Mesothelial cell of epicardium (in vitro differentiated cells): ENCODE data around the gene NXPE4. TPM values are rescaled to one million over a fixed set of nuclear protein-coding genes. Genes with fewer than 3 reads are reported as not detected.

Experiments used
- DNase-seq, 2 experiments: peaks; one replicate each; pipeline ENCODE4 v3.0.0; 2021; ENCODE audit warnings: low spot score in 2 of 2; ENCODE audit not compliant: unreplicated experiment in 2 of 2
- H3K27ac Mint-ChIP-seq: 2 replicates; pipeline ENCODE4 v1.8.0; 2021; ENCODE audit warnings: mixed read lengths
- H3K27me3 Mint-ChIP-seq: 2 replicates; pipeline ENCODE4 v1.8.0; 2021; ENCODE audit warnings: low read depth, mixed read lengths
- H3K36me3 Mint-ChIP-seq: 2 replicates; pipeline ENCODE4 v1.8.0; 2021; ENCODE audit warnings: mixed read lengths
- H3K4me1 Mint-ChIP-seq: 2 replicates; pipeline ENCODE4 v1.8.0; 2021; ENCODE audit warnings: mixed read lengths
- H3K4me3 Mint-ChIP-seq: 2 replicates; pipeline ENCODE4 v1.8.0; 2021; ENCODE audit warnings: mild to moderate bottlenecking, moderate library complexity, mixed read lengths
- H3K9me3 Mint-ChIP-seq: 2 replicates; pipeline ENCODE4 v1.8.0; 2021; ENCODE audit warnings: mixed read lengths
- total RNA-seq: library from RNA; stranded (reverse); gene quantifications from 3 replicates; pipeline ENCODE4 v1.2.1, GENCODE V29; 2021
- TF ChIP-seq, protein P1 (sequence below): fragments of 200-600 bp; sonication (generic); IDR thresholded peaks from one replicate; pipeline ENCODE4 v1.5.0; 2021; ENCODE audit warnings: antibody characterized with exemption; ENCODE audit not compliant: unreplicated experiment

Gene NXPE4
- total RNA-seq, 1 donor from 2014 or later: not detected

DNA sequence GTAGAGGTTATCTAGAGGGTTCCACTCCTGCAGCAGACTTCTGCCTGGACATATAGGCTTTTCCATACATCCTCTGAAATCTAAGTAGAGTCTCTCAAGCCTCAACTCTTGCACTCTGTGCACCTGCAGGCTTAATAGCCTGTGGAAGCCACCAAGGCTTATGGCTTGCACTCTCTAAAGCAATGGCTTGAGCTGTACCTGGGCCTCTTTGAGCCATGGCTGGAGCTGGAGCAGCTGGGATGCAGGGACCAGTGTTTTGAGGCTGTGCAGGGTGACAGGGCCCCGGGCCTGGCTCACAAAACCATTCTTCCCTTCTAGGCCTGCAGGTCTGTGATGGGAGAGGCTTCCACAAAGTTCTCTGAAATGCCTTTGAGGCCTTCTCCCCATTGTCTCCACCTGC, 2.9 kb upstream of the NXPE4 start:
- peaks cover 5% of the 10 kb centered on the region for H3K9me3 Mint-ChIP-seq
- no peaks in the 10 kb centered on the region for H3K36me3 Mint-ChIP-seq
- H3K27ac Mint-ChIP-seq: no peak overlapping the region
- H3K4me1 Mint-ChIP-seq: no peaks in the 10 kb centered on the region
- TF ChIP-seq, protein P1, sequence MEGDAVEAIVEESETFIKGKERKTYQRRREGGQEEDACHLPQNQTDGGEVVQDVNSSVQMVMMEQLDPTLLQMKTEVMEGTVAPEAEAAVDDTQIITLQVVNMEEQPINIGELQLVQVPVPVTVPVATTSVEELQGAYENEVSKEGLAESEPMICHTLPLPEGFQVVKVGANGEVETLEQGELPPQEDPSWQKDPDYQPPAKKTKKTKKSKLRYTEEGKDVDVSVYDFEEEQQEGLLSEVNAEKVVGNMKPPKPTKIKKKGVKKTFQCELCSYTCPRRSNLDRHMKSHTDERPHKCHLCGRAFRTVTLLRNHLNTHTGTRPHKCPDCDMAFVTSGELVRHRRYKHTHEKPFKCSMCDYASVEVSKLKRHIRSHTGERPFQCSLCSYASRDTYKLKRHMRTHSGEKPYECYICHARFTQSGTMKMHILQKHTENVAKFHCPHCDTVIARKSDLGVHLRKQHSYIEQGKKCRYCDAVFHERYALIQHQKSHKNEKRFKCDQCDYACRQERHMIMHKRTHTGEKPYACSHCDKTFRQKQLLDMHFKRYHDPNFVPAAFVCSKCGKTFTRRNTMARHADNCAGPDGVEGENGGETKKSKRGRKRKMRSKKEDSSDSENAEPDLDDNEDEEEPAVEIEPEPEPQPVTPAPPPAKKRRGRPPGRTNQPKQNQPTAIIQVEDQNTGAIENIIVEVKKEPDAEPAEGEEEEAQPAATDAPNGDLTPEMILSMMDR: no peak
- no peaks in the 10 kb centered on the region for H3K27me3 Mint-ChIP-seq
- no peak for DNase-seq
- H3K4me3 Mint-ChIP-seq: no peak overlapping the region

DNA sequence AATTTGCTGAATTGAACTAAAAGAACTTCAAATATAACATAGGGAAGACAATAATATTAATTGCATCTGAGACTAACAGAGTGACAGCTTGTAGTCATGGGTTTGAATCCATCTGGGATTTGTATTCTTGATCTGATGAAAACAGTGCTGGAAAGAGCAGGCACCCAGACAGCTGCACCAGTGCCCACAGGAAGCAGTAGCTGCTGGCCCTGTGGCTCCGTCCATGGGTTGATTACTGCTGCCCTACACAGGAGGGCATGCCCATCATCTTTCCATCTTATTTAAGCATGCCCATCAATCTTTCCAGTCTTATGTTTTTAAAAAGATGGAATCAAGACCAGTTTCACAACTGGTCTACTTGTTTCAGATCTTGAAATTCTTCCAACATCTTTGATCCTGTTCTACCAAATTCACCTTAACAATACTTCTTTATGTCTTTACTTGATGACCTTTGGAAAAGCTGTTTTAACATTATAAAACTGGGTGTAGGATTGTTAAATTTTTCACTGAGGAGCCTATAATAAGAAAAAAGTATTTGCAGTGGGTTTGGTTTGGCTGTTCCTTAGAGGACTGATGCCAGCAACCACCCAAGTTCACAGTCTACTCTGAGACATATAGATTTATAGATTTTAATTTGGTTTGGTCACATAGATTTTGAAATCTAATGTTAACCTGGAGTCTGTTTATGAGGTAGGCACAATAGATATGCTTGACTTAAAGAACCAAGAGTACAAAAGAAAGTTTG, 761 bp upstream of the NXPE4 start:
- Mint-ChIP-seq H3K36me3 (no peaks in the 10 kb centered on the region), H3K9me3 (no peaks in the 10 kb centered on the region), H3K4me1 (no peaks in the 10 kb centered on the region), H3K27me3 (peaks cover 7% of the 10 kb centered on the region), H3K27ac (no peak overlapping the region), H3K4me3 (no peak overlapping the region)
- TF ChIP-seq, protein P1: no peak
- no peak for DNase-seq

DNA sequence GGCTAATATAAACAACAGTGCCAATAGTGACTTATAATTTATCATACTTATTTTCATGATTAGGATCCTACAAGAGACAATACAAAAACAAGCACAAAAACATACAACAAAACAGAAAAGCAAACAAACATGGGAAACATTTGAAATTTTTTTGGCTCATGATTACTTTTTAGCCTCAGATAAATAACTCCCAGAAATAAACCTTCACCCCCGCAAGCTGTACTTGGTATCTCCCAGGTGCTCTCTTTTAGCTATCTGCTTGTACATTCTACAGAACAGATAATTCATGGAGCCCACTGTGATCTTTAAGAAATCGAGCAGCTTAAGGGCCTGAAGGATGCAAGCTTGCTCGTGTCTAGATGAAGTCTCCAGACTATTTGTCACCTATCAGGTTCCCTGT, 883 bp downstream of the NXPE4 start:
- DNase-seq: no peak
- H3K36me3 Mint-ChIP-seq: no peaks in the 10 kb centered on the region

DNA sequence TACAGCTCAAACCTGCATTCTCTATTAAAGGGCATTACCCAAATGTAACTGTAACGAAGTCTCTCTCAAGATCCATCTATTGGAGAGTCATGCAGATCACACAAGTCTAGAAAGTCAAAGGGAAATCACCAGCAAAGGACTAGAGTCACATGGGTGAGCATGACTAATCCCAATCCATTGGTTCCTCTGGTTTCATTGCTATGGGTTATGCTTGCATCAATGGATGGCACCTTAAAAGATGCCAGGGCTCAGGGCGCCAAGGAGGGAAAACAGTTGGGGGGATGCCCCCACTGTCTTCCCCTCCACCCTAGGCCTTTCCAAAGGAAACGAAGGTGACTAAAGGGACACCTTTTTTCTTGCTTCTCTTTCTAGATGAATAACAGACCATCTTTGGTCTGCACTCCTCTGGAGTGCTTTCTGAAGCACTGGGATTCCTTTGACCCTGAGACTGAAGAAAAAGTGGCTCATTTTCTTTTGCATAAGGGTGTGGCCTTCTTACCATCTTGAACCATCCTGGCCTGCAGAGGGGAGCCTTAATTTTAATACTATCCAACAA, 8.1 kb downstream of the NXPE4 start:
- H3K27me3 Mint-ChIP-seq: peaks cover 7% of the 10 kb centered on the region
- no peak overlapping the region for H3K27ac Mint-ChIP-seq
- peaks cover 53% of the 10 kb centered on the region for H3K9me3 Mint-ChIP-seq
- peaks cover 14% of the 10 kb centered on the region for H3K36me3 Mint-ChIP-seq
- H3K4me3 Mint-ChIP-seq: no peak overlapping the region
- no peaks in the 10 kb centered on the region for H3K4me1 Mint-ChIP-seq
- DNase-seq: no peak
- TF ChIP-seq, protein P1: no peak

More for the DNA sequence above, 883 bp downstream of the NXPE4 start:
- Mint-ChIP-seq H3K4me3 (no peak overlapping the region), H3K4me1 (no peaks in the 10 kb centered on the region), H3K9me3 (peaks cover under 1% of the 10 kb centered on the region), H3K27ac (no peak overlapping the region), H3K27me3 (peaks cover 7% of the 10 kb centered on the region)
- TF ChIP-seq, protein P1: no peak

DNA sequence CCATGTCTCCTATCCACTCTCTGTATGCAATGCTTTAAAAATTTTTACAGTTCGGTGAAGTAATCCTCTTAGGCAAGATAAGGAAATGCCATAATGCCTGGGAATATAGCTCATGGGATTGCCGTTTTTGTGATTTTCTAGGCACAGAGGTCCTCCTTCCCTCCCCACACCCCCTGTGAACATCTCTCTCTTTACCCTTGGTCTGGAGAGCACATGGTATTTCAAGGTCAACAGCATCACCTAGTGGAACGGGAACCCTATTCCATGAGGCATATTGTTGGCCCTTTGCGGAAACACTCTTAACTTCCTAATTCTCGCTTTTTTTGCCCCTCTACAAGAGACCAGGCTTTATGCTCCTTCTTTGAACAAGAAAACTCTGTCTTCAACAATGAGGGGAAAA, 8.8 kb downstream of the NXPE4 start:
- TF ChIP-seq, protein P1: no peak
- Mint-ChIP-seq H3K4me3 (no peak overlapping the region), H3K27me3 (peaks cover 1% of the 10 kb centered on the region), H3K27ac (no peak overlapping the region), H3K4me1 (no peaks in the 10 kb centered on the region), H3K9me3 (peaks cover 53% of the 10 kb centered on the region), H3K36me3 (peaks cover 14% of the 10 kb centered on the region)
- no peak for DNase-seq
